ENCODE results near the gene MTHFSD. TPM values are rescaled to one million over a fixed set of nuclear protein-coding genes. Genes with fewer than 3 reads are reported as not detected.

MTHFSD gene
- total RNA-seq, 1 donor from 2014 or later: 16.1 TPM

- no peak for DNase-seq
Measured at GRCh38 chr16:86500708-86501510, 54.1 kb downstream of the MTHFSD start.

DNA sequence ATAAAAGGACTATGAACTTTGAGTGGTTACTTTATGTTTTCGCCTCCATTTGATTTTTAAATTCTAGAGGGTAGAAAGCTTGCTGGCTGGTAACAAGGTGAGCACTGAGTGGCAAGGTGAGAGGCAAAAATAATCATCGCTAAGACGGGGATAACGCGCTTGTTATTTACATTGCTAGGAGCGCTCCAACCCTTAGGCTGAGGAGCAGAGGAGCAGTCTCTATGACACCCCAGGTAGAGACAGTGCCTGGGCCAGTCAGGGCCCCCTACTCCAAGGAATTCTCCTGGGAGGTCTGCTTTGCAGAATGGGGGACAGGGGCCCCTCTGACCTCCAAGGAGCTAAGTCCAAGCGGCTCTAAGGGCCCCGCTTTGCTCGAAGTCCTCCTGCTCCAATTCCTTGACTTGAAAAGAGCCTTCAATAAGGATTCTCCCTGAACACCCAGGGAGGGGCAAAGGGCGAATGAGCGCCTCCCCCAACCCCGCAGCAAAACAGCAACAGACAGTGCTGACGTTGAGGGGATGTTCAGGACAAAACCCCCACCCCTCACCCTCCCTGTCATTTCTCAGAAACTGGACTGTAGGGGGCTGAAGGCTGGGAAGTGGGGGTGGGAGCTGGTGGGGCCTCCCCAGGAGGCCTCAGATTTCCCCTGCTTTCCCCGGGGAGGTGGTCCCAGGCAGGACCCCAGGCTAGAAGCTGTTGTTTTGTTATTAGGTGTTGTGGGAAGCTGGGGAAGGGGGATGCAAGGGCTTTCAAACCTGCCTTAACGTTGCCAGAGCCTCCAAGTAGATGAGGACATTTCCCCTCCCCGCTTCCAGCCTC lies 54.9 kb downstream of the MTHFSD start:
- no peak for DNase-seq

- DNase-seq: no peak
Measured at GRCh38 chr16:86499440-86499786, 55.6 kb downstream of the MTHFSD start.

DNA sequence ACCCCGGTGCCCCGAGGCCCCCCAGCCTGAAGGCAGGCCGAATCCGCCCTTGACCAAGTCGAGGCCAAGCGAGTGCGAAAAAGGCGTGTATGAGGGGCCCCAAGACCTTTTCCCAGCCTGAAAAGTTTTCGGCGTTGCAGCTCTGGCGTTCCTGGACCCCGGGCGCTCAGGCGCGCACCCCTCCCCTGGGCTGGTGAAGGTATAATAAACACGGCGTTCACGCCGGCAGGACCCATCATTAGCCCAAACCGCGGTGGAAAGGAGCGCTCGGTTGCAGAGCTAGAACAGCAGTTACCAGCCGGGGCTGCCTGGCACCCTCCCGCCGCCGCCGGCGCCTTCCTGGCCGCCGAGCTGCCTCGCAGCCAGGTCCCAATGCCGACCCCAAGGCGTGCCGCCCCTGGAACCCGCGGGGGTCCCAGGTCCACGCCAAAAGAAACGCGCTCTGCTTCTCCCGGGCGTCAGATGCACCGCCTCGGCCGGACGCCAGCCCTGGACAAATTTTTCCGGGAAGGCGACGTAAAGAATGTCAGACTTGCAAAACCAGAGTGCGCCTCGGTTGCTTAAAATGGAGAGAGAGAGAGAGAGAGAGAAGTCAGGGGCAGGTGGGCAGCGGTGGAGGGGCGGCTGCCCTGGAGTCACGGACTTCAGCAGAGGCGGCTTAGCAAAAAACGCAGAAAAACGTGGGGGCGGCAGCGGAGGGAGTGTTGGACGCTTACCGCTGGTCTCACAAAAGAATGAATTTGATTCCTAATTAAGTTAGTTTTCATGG lies 56.2 kb downstream of the MTHFSD start:
- no peak for DNase-seq

DNA sequence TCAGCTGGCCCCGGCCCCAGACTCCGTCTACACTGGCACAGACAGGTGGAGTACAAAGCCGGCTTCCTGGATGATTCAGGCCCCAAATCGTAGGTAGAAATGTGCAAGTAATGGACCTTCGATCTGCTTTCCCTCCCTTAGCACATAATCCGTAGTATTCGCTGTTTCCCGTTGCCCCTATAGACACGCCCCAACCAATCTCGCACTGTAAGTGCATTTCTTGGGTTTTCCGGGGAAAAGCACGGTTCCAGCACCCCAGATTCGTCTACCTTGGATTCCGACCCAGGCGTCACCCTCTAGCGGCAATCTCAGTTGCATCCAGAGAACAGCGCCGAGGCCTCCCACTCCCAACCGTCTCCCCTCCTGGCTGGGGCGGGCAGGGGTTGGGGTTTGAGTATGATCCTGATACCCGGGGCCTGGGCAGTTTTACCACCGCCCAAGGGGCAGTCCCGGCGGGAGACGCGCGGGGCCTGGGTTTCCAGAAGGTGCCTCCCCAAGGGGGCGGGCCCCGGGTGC lies 56.8 kb downstream of the MTHFSD start:
- DNase-seq: no peak

DNA sequence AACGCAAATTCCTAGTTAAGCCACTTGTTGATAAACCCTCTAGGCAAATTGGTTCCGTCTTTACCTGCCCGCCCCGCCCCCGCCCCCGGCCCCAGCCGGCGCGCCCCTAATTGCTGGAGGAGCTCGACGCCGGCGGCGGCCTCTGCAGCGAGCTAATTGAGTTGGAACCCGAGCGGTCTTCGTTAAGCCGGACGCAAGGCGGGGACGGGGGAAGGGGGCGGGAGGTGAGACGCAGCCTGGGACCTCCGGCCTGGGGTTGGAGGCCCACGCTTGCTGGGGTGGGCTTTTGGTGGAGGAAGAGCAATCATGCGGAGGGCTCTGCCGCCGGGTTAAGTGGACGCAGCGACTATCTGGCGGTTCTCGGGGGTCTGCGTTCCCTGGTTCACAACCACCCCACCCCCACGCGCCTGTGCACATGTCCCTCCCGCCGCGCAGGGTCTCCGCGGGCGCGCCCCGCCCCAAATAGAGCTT lies 57.4 kb downstream of the MTHFSD start:
- DNase-seq: no peak

- no peak for DNase-seq
Measured at GRCh38 chr16:86496929-86497461, 58.0 kb downstream of the MTHFSD start.

- DNase-seq: no peak
Measured at GRCh38 chr16:86496262-86496928, 58.6 kb downstream of the MTHFSD start.

- DNase-seq: no peak
Measured at GRCh38 chr16:86495756-86496261, 59.2 kb downstream of the MTHFSD start.

DNA sequence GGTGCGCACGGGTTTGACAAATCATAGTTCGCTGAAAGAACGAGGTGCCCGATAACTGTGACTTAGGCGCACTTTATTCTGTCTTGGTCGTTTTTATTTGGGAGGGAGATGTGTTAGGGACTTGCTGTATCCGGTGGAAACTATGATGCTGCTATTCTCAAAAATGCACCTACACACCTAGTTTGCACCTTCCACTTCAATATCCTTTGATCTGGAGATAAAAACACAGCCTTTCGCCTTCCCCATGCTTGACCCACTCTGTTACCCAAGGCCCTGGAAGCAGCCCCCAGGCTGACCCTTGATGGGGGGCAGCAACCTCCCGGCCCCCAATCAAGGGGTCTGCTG lies 59.7 kb downstream of the MTHFSD start:
- DNase-seq: no peak

- DNase-seq: no peak
Measured at GRCh38 chr16:86494565-86495356, 60.3 kb downstream of the MTHFSD start.

DNA sequence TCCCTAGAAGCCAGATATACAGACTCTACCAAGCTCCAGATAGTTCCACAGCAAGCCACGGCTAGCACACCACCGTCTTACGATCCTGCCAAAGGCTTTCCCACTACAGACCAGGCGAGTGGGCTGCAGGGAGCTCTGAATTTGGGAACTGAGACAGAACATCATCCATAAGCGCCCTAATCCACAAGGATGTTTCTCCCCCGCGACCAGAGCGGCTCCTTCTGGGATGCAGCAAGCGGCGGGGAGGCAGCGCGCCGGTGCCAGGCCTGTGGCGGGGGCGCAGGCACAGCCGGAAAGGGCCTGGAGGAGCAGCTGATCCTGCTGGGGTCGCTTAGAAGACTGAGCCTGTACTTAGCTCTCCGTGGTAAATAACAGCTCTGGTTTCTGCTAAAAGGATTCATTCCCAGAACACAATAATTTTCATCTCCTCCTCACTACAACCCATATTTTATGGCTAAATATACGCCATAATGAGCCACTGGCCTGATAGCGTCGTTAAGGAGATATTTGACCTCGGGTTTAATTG lies 60.9 kb downstream of the MTHFSD start:
- no peak for DNase-seq

GRCh38 chr16:86492961-86493629 lies 61.9 kb downstream of the MTHFSD start:
- DNase-seq: no peak

DNA sequence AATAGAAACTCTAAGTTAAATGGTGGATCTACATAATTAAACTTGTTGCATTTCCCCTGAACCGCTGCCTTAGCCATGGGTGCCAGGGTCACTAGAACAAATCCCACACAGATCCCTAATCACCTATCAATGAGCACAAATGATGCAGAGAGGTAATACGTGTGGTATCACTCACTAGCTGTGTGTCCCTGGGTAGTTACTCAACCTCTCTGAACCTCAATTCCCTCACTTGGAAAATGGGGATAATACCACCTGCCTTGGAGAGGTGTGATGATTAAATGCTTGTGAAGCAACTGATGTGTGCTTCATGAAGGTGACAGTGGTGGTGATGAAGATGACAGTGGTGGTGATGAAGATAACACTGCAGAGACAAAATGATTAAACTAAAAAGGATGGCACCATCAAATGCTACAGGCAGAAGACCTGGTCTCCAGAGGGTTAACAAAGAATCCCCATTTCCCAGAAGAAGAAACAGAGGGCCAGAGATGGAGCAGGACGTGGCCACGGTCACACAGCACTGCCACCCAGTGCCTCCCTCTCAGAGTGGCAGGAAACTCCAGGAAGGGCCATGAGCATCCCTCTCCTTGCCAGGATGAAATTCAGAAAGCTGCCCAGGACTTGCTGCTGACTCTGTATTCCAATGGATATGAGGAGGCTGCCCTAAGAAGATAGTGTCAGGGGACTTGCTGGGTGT lies 62.6 kb downstream of the MTHFSD start:
- DNase-seq: no peak

GRCh38 chr16:86491640-86492023 lies 63.4 kb downstream of the MTHFSD start:
- DNase-seq: no peak

GRCh38 chr16:86490859-86491639 lies 64.0 kb downstream of the MTHFSD start:
- no peak for DNase-seq

DNA sequence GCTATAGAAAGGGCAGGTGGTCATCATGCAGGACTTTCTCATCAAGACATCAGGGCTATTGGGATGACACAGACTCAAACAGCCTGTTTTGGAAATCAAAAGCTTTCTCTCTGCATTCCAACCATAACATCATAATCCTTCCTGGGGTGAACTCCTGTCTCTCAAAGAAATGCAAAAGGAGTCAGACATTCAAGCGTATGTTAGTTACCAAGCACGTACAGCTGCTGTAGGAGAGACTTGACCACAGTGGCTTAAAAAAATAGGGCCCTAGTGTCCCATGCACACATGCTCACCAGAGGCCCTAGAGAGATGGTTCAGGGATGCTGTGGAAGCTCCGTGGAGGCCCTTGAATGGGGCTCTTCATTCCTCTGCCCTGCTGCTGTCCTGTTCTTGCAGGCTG lies 69.3 kb downstream of the MTHFSD start:
- no peak for DNase-seq

DNA sequence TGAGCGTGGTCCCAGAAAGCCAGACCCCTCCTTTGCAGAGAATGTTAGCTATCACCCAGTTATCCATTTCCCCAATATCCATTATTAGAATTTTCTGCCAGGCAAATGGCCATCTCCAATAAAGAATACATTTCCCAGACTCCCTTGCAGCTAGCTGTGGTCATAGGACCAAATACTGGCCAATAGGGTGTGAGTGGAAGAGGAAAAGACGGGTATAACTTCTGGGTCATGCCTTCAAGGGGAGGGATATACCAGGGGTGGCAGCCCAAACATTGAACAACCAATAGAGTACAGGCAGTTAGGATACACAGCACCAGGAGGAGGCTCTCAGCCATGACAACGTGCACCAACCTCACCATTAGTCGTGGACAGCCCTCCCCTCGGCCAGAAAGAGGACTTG lies 70.8 kb downstream of the MTHFSD start:
- DNase-seq: no peak

All from skin of body (tissue), 2 donors.